GM21576 (cell line): Measurements from ENCODE around the gene PTX3.

Experiments used
- ATAC-seq: cut with Tn5 transposase; IDR thresholded peaks from one replicate; pipeline ENCODE4 v1.9.1; 2021; ENCODE audit warnings: mild to moderate bottlenecking, moderate library complexity; ENCODE audit not compliant: unreplicated experiment

PTX3 gene

GRCh38 chr3:157420606-157421130 lies 16.0 kb upstream of the PTX3 start:
- no peak for ATAC-seq

GRCh38 chr3:157423337-157423736 lies 13.3 kb upstream of the PTX3 start:
- no peak for ATAC-seq

GRCh38 chr3:157427901-157428300 lies 8.7 kb upstream of the PTX3 start:
- no peak for ATAC-seq

GRCh38 chr3:157428853-157429252 lies 7.8 kb upstream of the PTX3 start:
- no peak for ATAC-seq

GRCh38 chr3:157429708-157430107 lies 6.9 kb upstream of the PTX3 start:
- ATAC-seq = no peak

- ATAC-seq = no peak
Observed at GRCh38 chr3:157438194-157438730, 1.6 kb downstream of the PTX3 start.

GRCh38 chr3:157441102-157441624 lies 4.5 kb downstream of the PTX3 start:
- ATAC-seq = no peak

- no peak for ATAC-seq
Observed at GRCh38 chr3:157442729-157443128, 6.1 kb downstream of the PTX3 start.

- no peak for ATAC-seq
Observed at GRCh38 chr3:157443905-157444796, 7.5 kb downstream of the PTX3 start.

- no peak for ATAC-seq
Observed at GRCh38 chr3:157444797-157445184, 8.1 kb downstream of the PTX3 start.

GRCh38 chr3:157445857-157446256 lies 9.2 kb downstream of the PTX3 start:
- no peak for ATAC-seq

GRCh38 chr3:157447026-157447694 lies 10.5 kb downstream of the PTX3 start:
- ATAC-seq = no peak

GRCh38 chr3:157452097-157452496 lies 15.4 kb downstream of the PTX3 start:
- no peak for ATAC-seq

- ATAC-seq = no peak
Observed at GRCh38 chr3:157453824-157454223, 17.2 kb downstream of the PTX3 start.

GRCh38 chr3:157459706-157460105 lies 23.1 kb downstream of the PTX3 start:
- ATAC-seq = no peak

GRCh38 chr3:157460253-157460652 lies 23.6 kb downstream of the PTX3 start:
- ATAC-seq = no peak

- ATAC-seq = no peak
Observed at GRCh38 chr3:157463816-157464215, 27.2 kb downstream of the PTX3 start.

GRCh38 chr3:157464321-157464720 lies 27.7 kb downstream of the PTX3 start:
- ATAC-seq = no peak

- no peak for ATAC-seq
Observed at GRCh38 chr3:157465741-157466140, 29.1 kb downstream of the PTX3 start.

- ATAC-seq = no peak
Observed at GRCh38 chr3:157467200-157467599, 30.6 kb downstream of the PTX3 start.

- ATAC-seq = no peak
Observed at GRCh38 chr3:157469561-157470294, 33.1 kb downstream of the PTX3 start.
